ENCODE results near the gene IKZF5. TPM values are rescaled to one million over a fixed set of nuclear protein-coding genes. Genes with fewer than 3 reads are reported as not detected.

The IKZF5 gene
- total RNA-seq = 2.5 TPM in 2 replicates

GRCh38 chr10:123008355-123009104, at the start of gene IKZF5, which contains the start of gene ACADSB:
TSS of gene IKZF5 (minus strand) at chr10:123008795. CDS start at chr10:122998625, 10,170 bp downstream.
TSS of gene ACADSB (plus strand) at chr10:123009006. CDS start at chr10:123009030, 24 bp downstream.

GRCh38 chr10:122980209-122981065, 28.2 kb downstream of the IKZF5 start, which contains the start of gene PSTK:
TSS of gene PSTK (plus strand) at chr10:122980401. CDS start at chr10:122980480, 79 bp downstream.

GRCh38 chr10:122953902-122954730, 54.5 kb downstream of the IKZF5 start, which contains the start of gene C10orf88:
TSS of gene C10orf88 (minus strand) at chr10:122954227. CDS start at chr10:122954178, 49 bp downstream.

Other genes starting within 250 kb of the IKZF5 start
- 0.28 and 0.38 TPM in 2 replicates for gene CUZD1, start 162.9 kb downstream of the IKZF5 start, total RNA-seq
- 4.4 and 5.4 TPM in 2 replicates for gene FAM24B, start 129.2 kb downstream of the IKZF5 start, total RNA-seq
- not detected in 2 replicates for gene FAM24A, start 98.2 kb downstream of the IKZF5 start, total RNA-seq
- 11.3 and 11.9 TPM in 2 replicates for gene C10orf88, start 54.6 kb downstream of the IKZF5 start, total RNA-seq
- gene PSTK, start 28.4 kb downstream of the IKZF5 start, total RNA-seq = 6.5 and 6.7 TPM in 2 replicates
- 3.4 and 4.6 TPM in 2 replicates for gene ACADSB, start 211 bp upstream of the IKZF5 start, total RNA-seq
- not detected in 2 replicates for gene HMX3, start 127.2 kb upstream of the IKZF5 start, total RNA-seq
- gene HMX2, start 139.3 kb upstream of the IKZF5 start, total RNA-seq = not detected in 2 replicates
- 169 and 271 TPM in 2 replicates for gene BUB3, start 145.6 kb upstream of the IKZF5 start, total RNA-seq